ENCODE results near the gene SRMS.

The SRMS gene

DNA sequence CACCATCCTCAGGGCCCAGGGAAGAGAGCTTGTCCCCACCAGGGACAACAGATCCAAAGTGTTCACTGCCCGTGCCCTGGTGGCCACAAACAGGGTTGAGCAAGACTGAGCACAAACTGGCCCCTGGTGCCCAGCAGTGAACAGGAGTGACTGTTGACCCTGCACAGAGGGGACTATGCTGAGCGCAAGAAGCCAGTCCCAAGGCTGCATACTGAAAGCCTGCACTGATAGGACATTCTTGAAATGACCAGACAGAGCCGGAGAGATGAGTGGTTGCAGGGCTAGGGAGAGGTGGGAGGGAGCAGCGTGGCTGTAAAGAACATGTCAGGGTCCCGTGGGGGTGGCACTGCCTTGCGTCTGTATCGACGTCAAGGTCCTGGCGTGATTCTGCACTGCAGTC lies 3.5 kb upstream of the SRMS start:
- no peak for DNase-seq

GRCh38 chr20:63549679-63550282 lies 2.2 kb upstream of the SRMS start:
- no peak for DNase-seq

GRCh38 chr20:63549019-63549418 lies 1.5 kb upstream of the SRMS start:
- DNase-seq = no peak

GRCh38 chr20:63548542-63548941 lies 993 bp upstream of the SRMS start:
- DNase-seq = no peak

DNA sequence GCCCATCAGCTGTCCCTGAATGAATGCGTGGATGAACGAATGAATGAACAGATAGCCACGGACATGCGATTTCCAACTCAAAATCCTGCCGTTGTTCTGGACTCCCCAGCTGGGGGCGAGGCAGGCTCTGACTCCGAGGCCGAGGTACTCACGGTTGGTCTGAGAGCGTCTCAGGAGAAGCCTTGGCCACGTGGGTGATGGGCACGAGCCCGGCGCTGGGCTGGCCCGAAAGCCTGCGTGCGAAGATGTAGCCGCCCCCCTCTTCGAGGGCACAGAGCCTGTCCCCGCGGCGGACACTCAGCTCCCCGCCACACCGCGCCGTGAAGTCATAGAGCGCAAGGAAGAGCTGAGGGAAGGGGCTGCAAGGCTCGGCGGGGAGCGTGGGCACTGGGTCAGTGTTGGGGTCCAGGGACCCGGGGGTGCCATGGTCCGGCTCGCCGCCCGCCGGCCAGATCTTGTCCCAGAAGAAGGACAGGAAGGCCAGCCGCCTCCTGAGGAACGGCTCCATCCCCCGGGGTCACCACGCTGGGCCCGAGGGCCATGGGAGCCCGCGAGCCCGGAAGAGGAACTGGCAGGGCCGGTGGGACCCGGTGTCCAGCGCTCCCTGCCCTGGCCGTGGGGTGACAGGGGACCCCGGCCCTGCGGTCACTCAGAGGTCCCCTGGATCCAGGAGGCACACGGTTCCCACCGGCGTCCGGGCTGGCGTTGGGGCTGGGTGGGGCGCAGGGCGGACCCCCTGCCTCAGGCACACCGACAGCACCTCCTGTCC lies 409 bp downstream of the SRMS start:
- no peak for DNase-seq

- DNase-seq = no peak
These were observed 1.1 kb downstream of the SRMS start for GRCh38 chr20:63546256-63546955.

GRCh38 chr20:63545814-63546213 lies 1.7 kb downstream of the SRMS start:
- no peak for DNase-seq

- no peak for DNase-seq
These were observed 2.5 kb downstream of the SRMS start for GRCh38 chr20:63544958-63545516.

DNA sequence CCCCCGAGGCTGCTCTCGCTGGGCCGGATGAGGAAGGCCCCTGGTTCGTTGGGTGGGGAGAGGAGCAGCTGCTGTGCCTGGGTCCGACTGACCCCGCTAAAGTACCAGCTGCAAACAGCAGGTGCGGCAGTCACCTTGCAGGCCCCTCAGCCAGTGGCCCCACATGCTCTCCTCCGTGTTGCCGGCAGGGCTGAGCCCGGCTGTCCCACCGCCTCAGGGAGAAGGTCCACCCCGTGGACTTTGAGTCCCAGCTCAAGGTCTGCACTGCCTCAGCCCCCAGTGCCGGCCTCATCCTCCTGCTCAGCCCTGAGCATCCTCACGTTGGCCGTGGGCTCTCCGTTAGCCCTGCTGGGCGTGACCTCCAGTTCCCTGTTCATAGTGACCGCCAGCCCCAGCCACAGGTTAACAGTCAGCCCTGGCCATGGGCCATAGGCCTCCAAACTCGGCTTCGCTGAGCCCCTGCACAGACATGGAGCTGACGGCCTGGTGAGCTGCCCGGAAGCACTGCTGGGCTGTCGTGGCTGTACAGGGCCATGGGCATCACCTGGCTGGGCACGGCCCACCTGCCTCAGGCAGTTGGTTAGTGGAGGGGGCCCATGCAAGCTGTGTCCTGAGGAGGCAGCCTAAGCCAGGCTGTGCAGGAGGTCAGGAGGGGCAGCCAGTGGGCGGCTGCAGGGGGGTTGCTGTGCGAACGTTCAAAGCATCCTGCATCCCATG lies 3.1 kb downstream of the SRMS start:
- no peak for DNase-seq

- DNase-seq = no peak
These were observed 3.8 kb downstream of the SRMS start for GRCh38 chr20:63543733-63544132.

DNA sequence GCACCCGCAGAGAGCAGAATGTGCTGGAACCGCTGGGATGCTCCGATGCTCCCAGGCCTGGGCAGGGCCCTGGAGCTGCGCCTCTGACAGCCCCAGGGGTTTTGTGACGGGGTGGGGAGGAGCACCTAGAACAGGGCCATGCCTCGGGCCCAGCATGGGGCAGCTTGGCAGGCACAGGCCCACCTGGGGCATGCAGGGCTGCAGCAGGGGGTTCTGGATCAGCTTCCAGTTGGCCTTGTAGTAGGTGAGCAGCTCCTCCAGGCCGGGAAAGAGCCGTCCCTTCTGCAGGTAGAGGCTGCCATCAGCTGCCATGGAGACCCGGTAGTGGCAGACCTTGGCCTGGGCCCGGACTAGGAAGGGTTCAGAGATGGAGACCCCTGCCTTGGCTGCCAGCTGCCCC lies 4.4 kb downstream of the SRMS start:
- no peak for DNase-seq

DNA sequence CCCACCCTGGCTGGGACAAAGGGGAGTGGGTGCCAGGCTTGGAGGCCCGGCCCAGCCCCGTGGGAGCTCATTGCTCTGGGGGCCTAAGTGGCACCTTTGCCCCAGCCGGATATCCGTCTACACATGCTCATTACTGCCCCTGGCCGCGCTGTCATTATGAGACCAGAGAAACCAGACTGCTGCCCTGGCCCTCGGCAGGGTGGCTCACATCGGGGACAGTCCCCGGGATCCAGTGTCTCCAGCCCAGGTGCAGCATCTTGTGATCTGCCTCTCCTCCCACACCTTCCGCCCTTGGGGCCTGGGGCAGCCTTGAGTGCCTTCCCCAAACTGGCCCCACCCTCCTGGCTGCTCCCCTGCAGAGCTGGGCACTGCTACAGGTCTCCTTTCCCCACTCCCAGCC lies 4.9 kb downstream of the SRMS start:
- DNase-seq = no peak

GRCh38 chr20:63542031-63542559 lies 5.5 kb downstream of the SRMS start:
- DNase-seq = no peak

GRCh38 chr20:63541371-63541770 lies 6.2 kb downstream of the SRMS start:
- DNase-seq = no peak

GRCh38 chr20:63540417-63541186 lies 6.9 kb downstream of the SRMS start:
- DNase-seq = no peak

- DNase-seq = no peak
These were observed 7.8 kb downstream of the SRMS start for GRCh38 chr20:63539441-63540370.

DNA sequence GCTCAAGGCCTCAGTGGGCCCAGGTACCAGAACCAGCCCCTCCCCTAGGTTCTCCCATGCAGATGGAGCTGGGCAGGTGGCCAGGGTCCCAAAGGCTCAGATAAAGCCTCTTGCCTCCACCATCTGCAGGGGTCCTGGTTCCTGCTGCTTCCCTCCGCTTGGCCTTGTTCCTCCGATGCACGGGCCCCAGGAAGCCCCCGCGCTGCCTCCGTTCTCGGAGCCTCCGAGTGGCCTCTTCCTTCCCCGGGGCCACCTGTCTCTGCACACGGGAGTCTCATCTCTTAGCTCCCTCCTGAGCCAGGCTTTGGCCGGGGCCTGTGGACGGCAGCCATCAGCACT lies 8.5 kb downstream of the SRMS start:
- no peak for DNase-seq

DNA sequence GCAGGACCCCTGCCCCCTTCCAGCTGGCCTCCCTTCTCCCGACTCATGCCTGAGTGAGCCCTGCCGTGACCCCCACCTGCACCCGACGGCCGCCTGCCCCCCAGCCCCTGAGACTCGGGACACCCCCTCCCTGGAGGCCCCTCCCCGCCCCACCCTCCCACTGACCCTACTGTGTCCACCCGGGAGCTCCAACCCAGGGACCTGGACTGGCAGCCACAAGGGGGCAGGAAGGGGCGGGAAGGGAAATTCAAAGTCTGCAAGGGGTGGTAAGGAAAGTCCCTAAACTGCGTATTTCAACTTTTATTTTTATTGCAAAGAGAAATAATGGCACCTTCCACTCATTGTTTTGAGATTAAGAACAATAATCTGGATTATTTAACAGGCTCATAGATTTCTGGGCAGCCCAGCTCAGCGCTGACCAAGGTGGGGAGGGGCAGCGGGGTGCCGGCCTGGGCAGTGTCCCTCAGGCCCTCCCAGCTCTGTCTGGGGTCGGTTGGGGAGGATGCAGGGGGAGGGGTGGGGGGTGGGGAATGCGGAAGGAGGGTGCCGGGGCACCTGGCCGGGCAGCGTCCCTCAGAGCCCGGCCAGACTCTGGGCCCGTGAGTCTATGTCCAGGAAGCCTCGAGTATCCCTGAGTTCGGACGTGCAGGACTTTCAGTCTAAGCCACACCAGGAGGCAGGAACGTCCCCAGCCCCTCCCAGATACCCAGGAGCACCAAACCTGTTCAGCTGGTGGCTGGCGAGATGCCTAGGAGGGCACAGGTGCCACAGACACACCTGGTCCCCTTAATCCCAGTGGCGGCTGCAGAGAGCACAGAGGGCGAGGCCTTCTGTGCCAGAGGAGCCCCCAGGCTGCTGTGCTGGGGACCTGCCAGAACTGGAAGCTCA lies 9.1 kb downstream of the SRMS start:
- DNase-seq = no peak

GRCh38 chr20:63537525-63538203 lies 9.9 kb downstream of the SRMS start:
- no peak for DNase-seq
